Measurements from ENCODE around the gene SIGLEC1.

The SIGLEC1 gene

DNA sequence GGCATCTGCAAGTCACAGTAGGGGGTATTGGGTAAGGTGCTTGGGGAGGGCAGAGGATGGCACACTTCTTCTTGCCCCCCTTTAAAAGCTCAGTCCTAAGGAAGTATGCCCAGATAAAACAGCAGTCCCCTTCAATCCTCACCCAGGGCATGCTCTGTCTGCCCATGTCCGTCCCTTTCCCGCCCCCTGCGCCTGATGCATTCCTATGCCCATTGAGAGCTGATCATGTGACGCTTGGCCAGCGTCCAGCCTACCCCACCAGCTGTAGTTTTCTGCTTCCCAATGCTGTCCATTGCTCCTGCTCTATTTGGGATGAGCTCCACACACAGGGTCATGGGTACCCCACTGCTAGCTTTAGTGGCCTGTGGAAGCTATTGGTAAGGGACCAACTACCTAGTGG is 8.3 kb downstream of the SIGLEC1 start:
- no peak for TF ChIP-seq SPI1 (IDR thresholded peaks at IDR 0.05; ENCODE audit: borderline replicate concordance, low read depth)
- TF ChIP-seq, protein P1, sequence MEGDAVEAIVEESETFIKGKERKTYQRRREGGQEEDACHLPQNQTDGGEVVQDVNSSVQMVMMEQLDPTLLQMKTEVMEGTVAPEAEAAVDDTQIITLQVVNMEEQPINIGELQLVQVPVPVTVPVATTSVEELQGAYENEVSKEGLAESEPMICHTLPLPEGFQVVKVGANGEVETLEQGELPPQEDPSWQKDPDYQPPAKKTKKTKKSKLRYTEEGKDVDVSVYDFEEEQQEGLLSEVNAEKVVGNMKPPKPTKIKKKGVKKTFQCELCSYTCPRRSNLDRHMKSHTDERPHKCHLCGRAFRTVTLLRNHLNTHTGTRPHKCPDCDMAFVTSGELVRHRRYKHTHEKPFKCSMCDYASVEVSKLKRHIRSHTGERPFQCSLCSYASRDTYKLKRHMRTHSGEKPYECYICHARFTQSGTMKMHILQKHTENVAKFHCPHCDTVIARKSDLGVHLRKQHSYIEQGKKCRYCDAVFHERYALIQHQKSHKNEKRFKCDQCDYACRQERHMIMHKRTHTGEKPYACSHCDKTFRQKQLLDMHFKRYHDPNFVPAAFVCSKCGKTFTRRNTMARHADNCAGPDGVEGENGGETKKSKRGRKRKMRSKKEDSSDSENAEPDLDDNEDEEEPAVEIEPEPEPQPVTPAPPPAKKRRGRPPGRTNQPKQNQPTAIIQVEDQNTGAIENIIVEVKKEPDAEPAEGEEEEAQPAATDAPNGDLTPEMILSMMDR (IDR thresholded peaks at IDR 0.05; ENCODE audit: insufficient read depth, low read length) = no peak
- no peak for TF ChIP-seq POLR2AphosphoS5 (IDR thresholded peaks at IDR 0.05; ENCODE audit: low read depth)
- TF ChIP-seq, protein P2, sequence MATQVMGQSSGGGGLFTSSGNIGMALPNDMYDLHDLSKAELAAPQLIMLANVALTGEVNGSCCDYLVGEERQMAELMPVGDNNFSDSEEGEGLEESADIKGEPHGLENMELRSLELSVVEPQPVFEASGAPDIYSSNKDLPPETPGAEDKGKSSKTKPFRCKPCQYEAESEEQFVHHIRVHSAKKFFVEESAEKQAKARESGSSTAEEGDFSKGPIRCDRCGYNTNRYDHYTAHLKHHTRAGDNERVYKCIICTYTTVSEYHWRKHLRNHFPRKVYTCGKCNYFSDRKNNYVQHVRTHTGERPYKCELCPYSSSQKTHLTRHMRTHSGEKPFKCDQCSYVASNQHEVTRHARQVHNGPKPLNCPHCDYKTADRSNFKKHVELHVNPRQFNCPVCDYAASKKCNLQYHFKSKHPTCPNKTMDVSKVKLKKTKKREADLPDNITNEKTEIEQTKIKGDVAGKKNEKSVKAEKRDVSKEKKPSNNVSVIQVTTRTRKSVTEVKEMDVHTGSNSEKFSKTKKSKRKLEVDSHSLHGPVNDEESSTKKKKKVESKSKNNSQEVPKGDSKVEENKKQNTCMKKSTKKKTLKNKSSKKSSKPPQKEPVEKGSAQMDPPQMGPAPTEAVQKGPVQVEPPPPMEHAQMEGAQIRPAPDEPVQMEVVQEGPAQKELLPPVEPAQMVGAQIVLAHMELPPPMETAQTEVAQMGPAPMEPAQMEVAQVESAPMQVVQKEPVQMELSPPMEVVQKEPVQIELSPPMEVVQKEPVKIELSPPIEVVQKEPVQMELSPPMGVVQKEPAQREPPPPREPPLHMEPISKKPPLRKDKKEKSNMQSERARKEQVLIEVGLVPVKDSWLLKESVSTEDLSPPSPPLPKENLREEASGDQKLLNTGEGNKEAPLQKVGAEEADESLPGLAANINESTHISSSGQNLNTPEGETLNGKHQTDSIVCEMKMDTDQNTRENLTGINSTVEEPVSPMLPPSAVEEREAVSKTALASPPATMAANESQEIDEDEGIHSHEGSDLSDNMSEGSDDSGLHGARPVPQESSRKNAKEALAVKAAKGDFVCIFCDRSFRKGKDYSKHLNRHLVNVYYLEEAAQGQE (IDR thresholded peaks at IDR 0.05; ENCODE audit: insufficient replicate concordance, low read depth) = no peak
- no peak for TF ChIP-seq GABPA (IDR thresholded peaks at IDR 0.05; ENCODE audit: low read depth)
- no peak overlapping the region for H3K27ac ChIP-seq (replicated peaks)
- no peak for DNase-seq (ENCODE audit: low read depth in 1 of 2, low spot score in 1 of 2)
- no peaks in the 10 kb centered on the region for H3K27me3 ChIP-seq (ENCODE audit: insufficient read depth, poor library complexity, severe bottlenecking)
- no peak overlapping the region for H3K4me3 ChIP-seq (replicated peaks; ENCODE audit: insufficient read depth, low read length)

GRCh38 chr20:3702611-3703391 is 9.6 kb downstream of the SIGLEC1 start:
- Histone ChIP-seq H3K4me3 (replicated peaks; ENCODE audit: insufficient read depth, low read length) (no peak overlapping the region), H3K27me3 (ENCODE audit: insufficient read depth, poor library complexity, severe bottlenecking) (no peaks in the 10 kb centered on the region), H3K27ac (replicated peaks) (no peak overlapping the region)
- TF ChIP-seq SPI1 (IDR thresholded peaks at IDR 0.05; ENCODE audit: borderline replicate concordance, low read depth) = no peak
- TF ChIP-seq, protein P1 (IDR thresholded peaks at IDR 0.05; ENCODE audit: insufficient read depth, low read length) = no peak
- TF ChIP-seq, protein P2 (IDR thresholded peaks at IDR 0.05; ENCODE audit: insufficient replicate concordance, low read depth) = no peak
- no peak for DNase-seq (ENCODE audit: low read depth in 1 of 2, low spot score in 1 of 2)

GRCh38 chr20:3701061-3701998 is 11.1 kb downstream of the SIGLEC1 start:
- H3K27me3 ChIP-seq (ENCODE audit: insufficient read depth, poor library complexity, severe bottlenecking) = no peaks in the 10 kb centered on the region
- no peak overlapping the region for H3K27ac ChIP-seq (replicated peaks)
- no peak for TF ChIP-seq POLR2AphosphoS5 (IDR thresholded peaks at IDR 0.05; ENCODE audit: low read depth)
- TF ChIP-seq, protein P2 (IDR thresholded peaks at IDR 0.05; ENCODE audit: insufficient replicate concordance, low read depth) = no peak
- TF ChIP-seq, protein P1 (IDR thresholded peaks at IDR 0.05; ENCODE audit: insufficient read depth, low read length) = no peak
- TF ChIP-seq SPI1 (IDR thresholded peaks at IDR 0.05; ENCODE audit: borderline replicate concordance, low read depth) = no peak
- no peak for TF ChIP-seq GABPA (IDR thresholded peaks at IDR 0.05; ENCODE audit: low read depth)
- no peak for DNase-seq (ENCODE audit: low read depth in 1 of 2, low spot score in 1 of 2)
- no peak overlapping the region for H3K4me3 ChIP-seq (replicated peaks; ENCODE audit: insufficient read depth, low read length)
